GM19023 (cell line): ENCODE data around the gene LDLR.
A peak's percentile ranks its signal among the peaks of the same experiment; 100 is the strongest.
"Not testable (repeated sequence)": the region's sequence is repeated elsewhere in the genome, so short reads cannot be mapped to it uniquely, and the experiment has no call there.

ENCODE experiments used
- ATAC-seq: cut with Tn5 transposase; IDR thresholded peaks from one replicate; pipeline ENCODE4 v1.9.1; 2021; ENCODE audit warnings: mild to moderate bottlenecking, moderate library complexity; ENCODE audit not compliant: unreplicated experiment

LDLR gene

DNA sequence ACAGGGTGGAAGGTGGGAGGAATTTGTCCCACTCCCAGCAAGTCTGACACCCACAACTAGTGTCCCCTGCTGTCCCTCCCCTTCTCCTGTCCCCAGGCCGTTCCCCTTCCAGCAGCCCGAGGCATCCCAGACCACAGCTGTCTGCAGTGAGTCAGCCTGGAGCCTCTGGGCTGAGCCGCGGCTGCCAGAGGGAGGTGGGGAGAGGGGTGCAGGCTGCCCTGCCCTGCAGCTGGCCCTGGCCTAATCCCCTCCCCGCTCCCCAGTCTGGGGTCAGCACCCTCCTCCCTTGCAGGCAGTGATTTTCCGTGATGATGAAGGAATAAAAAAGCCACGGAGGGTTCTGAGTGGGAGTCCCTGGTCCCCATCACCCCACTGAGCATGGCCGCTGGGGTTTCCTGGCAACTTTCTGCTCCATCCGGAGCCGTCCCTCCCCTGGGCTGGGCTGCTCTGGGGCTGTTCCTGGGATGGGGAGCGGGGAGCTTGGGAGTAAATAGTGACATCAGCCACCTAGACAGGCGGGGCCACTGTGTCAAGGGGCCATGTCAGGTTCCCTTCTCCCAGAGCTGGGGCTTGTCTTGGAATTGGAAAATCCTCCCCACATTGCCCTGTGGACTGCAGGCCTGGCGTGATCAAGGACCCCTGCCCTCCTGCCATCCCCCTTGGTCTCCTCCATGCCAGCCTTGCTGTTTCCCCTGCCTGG lies 49.5 kb downstream of the LDLR start:
- no peak for ATAC-seq

DNA sequence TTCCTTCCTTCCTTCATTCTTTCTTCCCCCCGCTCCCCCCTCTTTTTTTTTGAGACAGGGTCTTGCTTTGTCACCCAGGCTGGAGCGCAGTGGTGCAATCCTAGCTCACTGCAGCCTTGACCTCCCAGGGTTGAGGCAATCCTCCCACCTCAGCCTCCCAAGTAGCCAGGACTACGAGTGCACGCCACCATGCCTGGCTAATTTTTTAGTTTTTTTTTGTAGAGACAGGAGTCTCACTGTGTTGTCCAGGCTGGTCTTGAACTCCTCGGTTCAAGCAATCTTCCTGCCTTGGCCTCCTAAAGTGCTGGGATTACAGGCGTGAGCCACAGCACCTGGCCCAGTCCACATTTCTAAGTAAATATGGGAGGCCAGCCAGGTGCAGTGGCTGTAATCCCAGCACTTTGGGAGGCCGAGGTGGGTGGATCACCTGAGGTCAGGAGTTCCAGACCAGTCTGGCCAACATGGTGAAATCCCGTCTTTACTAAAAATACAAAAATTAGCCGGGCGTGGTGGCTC lies 50.8 kb downstream of the LDLR start:
- not testable (repeated sequence) for ATAC-seq

DNA sequence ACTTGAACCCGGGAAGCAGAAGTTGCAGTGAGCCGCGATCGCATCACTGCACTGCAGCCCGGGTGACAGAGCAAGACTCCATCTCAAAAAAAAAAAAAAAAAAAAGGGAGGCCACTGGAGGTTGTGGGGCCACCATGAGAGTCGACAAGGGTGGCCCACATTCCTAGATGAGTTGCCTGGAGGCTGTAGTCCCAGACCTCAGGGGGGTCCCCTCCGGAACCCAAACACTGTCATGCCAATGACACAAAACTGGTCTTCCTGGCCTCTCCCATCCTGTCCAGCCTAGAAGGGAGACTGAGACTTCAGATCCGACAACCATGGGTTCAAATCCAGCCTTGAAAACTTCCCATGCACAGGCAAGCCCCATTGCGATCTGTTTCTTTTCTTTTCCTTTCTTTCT lies 51.6 kb downstream of the LDLR start:
- no peak for ATAC-seq

DNA sequence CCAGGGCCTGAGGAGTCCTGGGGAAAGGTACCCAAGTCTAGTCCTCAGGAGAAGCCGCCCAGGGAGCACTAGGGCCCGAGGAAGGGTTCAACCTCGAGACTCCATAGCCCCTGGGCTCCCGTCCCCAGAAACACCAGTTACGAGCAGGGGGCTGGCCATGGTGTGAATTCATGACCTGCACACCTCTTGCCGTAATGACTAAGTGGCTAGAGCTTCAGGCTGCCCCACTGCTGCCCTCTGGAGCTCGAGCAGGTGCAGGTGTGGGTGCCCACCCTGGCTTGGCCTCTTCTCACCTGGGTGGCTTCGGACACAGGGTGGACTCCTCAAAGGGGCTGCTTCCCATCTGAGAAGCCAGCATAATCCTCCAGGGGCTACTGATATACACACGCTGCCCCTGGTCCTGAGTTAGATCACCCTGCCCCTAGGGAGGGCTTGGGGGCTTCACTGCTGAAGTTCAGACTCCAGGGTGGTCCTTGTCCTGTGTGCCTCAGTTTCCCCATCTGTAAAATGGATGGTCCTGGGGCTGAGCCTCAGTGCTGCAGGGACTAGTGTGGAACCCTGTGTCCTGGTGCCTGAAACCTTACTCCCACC lies 52.8 kb downstream of the LDLR start:
- ATAC-seq = no peak

DNA sequence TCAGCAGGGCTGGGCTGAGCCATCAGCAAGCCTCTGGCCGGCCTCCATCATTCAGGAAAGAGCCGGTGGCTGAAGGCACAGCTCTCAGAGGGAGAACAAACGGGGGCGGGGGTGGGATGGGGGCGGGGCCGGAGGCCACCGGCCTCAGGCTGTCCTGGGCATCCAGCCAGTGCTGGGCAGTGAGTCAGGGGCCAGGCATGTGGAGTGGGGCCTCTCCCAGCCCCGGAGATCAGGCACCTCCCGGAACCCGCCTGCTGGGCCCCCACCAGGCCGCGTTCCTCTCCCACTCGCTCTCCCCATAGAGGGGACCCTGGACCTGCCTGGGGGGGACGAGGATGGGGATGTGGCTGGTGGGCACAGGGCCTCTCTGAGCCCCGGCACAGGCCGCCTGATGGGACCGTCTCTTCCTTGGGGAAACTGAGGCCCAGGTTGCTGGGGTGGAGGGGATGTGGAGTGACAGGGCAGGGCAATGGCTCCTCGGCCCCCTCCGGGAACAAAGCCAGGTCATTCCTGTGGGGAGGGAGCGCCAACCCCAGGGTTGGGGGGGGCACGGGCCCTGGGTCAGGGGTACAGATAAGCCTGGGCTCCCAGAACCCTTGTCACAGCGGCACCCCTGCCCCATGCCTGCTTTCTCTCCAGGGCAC lies 53.4 kb downstream of the LDLR start:
- ATAC-seq = no peak

DNA sequence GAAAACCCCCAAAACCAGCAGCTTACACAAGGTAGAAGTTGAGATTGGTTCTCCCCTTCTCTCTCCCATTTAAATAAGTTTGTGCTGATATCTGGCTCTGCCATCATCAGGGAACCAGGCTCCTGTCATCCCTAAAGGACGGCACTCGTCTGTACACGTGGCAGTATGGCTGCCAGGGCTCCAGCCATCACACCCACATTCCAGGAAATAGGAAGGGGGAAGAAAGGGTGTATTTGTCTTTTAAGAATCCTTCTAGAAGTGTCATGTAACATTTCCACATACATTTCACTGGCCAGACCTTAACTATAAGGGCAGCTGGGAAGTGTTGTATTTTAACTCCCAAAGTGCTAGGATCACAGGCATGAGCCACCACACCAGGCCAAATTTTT lies 56.3 kb downstream of the LDLR start:
- no peak for ATAC-seq

DNA sequence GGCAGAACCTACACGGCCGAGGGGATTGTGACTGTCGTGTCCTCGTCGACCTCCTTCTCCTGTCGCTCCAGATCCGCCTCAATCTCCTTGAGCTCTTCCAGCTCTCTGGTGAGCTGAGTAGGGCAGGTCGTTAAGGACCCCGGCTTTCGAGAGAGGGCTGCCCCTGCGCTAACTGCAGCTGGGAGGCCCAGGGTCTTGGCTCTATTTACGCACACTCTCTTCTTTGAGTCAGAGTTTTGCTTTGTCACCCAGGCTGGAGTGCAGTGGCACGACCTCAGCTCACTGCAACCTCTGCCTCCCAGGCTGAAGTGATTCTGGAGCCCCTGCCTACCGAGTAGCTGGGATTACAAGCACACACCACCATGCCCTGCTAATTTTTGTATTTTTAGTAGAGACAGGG lies 58.7 kb downstream of the LDLR start:
- no peak for ATAC-seq

DNA sequence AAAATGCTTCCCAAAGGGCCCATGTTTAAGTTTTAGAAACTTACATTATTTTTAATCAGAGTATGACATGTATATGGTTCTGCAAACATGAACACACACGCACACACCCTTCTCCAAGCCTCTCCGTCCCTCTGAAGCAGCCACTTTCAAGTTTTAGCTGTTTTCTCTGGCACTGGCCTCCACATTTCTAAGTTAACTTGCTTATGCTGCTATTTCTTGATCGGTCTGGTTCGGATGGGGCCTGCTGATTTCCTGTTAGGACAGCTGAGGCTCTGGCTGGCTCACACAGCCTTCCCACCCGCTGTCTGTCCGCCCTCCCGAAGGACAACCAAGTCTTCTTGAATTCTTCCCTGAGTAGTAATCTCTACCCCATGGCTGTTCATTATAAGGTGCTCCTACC lies 61.9 kb downstream of the LDLR start:
- no peak for ATAC-seq

DNA sequence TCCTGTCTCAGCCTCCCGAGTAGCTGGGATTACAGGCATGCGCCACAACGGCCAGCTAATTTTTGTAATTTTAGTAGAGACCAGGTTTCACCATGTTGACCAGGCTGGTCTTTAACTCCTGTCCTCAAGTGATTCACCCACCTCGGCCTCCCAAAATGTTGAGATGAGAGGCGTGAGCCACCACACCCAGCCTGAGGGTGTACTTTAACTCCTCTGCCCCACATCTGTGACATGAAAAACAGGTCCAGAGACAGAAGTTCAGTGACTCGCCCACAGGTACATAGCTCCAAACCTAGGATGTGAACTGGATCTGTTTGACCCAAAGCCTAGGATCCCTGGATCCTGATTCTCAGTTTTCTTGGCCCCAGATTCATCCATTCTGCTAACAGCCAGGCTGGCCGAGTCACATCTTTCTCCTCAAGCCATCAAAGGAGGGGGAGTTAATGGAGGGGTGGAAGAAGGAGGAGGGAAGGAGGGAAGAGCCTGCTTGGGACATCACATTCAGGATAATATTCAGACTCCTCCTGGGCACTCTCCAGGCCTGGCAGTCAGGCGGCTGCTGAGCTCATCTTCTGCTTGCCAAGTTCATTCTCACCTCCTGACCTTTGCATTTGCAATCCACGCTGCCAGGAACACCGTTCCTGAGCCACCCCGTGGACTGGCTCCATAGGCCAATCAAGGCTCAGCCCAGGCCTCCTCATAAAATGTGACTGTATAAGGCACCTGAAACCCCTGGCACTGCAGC lies 63.2 kb downstream of the LDLR start:
- ATAC-seq = no peak

DNA sequence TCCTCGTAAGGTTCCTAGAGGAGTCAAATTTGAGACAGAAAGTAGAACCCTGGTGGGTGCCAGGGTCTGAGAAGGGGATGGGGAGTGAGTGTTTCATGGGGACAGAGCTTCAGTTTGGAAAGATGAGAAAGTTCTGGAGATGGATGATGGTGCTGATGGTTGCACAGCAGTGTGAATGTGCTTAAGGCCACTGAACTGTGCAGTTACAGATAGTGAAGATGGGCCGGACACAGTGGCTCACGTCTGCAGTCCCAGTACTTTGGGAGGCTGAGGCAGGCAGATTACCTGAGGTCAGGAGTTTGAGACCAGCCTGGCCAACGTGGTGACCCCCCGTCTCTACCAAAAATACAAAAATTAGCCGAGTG lies 65.4 kb downstream of the LDLR start:
- ATAC-seq = no peak

DNA sequence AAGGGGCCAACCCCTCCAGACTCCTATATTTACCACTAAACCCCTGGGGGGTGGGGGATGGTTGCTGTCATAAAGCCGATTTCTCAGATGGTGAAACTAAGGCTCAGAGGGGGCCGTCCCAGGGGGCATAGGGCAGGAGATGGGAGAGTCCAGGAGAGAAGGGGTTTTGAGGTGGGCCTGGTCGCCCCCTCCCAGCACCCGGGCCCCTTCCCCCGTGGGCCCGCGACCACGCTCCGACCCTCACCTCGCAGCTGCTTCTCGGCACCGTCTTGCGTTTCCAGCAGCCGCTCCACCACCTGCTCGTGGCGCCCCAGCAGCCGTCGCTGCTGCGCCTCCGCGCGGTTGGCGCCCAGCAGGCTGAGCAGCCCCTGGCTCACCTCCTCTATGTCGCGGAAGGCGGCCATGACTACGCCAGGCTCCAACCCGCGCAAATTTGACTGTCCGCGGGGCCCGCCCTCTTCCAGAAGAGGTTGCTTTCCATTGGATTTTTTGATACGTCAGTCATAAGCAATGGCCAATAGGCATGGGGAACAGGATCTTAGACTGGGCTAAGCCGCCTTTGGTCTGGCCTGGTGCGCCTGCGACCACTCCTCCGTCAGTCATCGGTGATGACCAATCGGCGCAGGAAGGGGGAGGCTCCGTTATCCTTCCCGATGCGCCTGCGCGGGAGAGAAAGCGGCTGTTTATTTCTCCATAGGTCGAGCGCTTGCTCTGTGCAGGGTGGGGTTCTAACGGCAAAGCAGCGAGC lies 66.3 kb downstream of the LDLR start, which contains the start of gene SPC24:
SPC24 (minus strand) TSS at position 410 of the 748 bp plus-strand sequence; CDS start at position 404, 6 bp downstream.
- peak; percentile 97 for ATAC-seq

DNA sequence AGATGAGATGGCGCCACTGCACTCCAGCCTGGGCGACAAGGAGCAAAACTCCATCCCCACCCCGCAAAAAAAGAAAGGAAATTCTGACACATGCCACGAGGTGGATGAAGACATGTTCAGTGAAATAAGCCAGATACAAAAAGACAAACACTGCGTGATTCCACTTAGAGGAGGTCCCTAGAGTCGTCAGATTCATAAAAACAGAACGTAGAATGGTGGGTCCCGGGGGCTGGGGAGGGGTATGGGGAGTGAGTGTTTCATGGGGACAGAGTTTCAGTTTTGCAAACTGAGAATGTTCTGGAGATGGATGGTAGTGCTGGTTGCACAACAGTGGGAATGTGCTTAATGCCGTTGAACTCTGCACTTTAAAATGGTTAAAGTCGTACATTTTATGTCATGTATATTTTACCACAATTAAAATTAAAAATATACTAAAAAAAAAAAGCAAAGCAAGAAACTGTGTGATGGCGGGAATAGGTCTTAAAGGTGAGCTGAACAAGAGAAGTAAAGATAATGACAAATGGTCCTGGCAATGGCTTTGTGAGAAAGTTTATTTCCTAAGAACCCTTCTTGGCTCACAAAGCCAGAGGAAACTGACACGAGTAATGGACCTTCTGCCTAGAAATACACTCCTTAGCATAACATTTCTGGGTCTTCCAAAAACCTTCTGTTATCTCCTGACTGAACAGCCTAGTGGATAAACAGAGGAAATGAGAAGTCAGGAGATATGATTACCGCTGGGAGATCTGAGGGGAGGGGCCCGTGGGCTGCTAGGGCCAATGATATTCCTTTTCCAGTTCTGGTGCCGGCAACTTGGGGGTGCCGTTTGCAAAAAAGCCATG lies 70.6 kb downstream of the LDLR start:
- ATAC-seq = no peak

DNA sequence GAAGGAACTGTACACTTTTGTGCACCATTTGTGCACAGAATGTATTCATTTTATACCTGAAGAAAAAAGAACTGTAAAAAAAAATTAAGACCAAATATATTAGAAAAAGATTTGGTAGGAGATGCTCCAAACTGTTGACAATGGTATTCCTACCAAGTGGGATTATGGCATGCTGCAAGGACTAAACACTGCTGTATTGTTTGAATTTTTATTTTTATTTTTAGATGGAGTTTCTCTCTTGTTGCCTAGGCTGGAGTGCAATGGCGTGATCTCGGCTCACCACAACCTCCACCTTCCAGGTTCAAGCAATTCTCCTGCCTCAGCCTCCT lies 71.1 kb downstream of the LDLR start:
- ATAC-seq = not testable (repeated sequence)

DNA sequence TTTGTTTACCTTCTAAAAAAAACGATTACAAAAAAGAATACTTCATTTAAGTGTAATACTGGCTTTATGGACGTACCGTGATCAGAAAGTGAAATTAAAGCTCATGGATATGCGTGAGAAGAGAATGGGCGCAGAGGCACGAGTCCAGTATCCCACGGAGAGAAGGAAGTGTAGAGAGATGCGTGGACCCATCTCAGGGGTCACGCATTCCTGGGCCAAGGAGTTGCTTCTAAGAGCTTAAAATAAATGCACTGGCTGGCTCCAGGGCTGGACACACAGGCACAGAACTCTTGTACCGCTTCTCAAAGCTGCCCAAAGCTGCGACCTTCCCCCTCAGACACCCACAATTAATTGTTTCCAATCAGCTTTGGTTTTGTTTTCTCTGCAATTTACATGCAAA lies 75.0 kb downstream of the LDLR start:
- ATAC-seq = no peak

DNA sequence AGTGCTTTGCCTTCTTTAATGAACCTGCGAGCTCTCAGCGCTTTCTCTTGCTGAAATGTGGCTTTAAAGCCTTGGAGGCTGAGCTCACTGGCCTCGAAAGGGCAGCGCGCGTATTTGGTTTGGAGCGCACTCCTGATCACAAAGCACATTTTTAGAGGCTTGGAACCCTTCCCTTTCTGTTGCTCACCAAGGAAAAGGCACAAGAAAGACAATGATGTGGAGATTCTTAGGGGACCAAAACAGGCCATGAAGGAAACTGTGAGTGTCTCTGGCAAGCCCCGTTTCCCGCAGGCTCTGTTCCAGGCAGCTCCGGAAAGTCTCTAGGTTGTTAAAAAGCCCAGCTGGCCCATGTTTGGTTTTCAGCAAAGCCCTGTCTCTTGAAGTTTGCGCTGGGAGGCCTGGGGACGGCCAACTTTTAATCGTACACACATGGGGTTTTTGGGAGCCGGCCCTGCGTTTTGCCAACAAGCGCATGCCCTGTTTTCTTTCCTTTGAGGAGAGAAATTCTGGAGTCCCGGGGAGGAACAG lies 75.7 kb downstream of the LDLR start:
- no peak for ATAC-seq

DNA sequence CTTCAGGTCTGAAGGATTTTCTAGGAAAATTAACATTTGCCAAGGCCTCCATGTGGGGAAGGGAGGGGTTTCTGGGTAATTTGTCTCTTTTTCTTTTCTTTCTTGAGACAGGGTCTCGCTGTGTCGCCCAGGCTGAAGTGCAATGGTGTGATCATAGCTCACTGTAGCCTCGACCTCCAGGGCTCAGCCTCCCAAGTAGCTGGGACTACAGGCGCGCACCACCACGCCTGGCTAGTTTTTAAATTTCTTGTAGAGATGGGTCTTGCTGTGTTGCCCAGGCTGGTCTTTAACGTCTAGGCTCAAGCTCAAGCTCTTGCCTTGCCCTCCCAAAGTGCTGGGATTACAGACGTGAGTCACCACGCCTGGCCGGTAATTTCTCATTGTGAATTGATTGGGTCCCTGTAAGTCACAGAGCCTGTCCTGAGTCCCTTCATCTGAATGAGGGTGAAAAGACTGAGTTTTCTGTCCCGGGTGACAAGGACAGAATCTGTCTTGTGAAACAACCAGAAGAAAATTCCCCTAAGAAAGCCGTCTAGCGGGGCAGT lies 76.3 kb downstream of the LDLR start:
- ATAC-seq = no peak

DNA sequence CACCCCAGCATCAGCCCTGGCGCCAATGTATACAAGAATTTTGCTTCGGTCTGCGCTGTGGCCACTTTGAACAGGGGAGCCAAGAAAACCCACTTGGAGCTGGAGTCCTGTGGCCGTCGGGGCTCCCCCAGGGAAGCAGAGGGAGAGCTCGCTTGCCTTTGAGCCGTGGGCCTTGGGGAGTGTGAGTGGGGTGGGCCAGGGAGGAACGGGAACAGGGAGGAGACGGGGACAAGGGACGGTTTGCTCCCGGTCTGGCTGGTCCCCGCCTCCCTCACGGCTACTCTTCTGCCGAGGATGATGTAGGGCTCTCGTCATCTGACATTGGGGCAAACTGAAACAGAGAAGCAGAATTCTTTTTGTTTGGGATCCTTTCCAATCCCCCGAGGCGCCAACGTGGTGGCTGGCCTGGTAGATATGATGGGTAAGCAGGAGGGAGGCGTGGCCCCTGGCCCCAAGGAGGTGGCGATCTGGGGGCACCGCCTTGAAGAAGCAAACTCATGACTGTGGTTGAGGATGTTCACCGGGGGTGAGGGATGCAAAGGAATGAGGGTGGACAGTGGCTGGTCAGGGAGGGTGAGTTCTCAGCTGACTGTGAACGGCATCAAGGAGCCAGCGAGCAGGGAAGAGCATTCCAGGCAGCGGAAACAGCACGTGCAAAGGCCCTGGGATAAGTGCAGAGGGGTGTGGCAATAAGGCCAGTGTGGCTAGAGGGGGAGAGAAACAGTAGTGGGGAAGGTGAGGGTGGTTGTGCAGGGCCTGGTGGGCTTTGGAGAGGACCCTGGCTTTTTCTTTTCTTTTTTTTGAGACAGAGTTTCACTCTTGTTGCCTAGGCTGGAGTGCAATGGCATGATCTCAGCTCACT lies 77.2 kb downstream of the LDLR start:
- no peak for ATAC-seq

DNA sequence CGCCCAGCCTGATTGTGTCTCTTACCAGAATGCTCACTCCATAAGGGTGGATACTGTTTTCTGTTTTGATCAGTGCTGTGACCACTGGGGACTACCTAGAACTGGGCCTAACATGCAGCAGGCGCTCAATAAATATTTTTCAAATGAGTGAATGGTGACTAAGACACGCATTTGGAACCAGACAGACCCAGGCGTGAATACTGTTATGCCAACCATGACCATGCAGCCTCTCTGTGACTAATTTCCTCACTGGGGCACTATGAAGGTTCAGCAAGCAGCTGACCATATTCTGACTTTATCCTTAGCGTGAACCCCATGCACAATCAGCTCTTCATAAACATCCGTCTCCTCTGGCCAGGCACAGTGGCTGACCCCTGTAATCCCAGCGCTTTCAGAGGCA lies 79.3 kb downstream of the LDLR start:
- ATAC-seq = no peak
